Astrocyte of the spinal cord (primary cell): Measurements from ENCODE around the gene TBX4.

Experiments used
- DNase-seq: peaks from one replicate; pipeline ENCODE4 v3.0.0; 2011; ENCODE audit warnings: low read depth, low spot score
- H3K4me3 ChIP-seq: 2 replicates; pipeline ENCODE4 v1.5.1; 2011; ENCODE audit warnings: low read depth, mild to moderate bottlenecking, low read length, moderate library complexity
- in situ Hi-C: cut with HindIII; loops from 2 replicates; pipeline ENCODE4 v1.10.0; 2017; ENCODE audit warnings: low sequenced_read_pairs
- TF ChIP-seq, protein P1 (sequence below): IDR thresholded peaks from 2 replicates; pipeline ENCODE4 v1.5.1; 2012; ENCODE audit warnings: low read depth, mild to moderate bottlenecking, low read length, inconsistent platforms

The TBX4 gene

DNA sequence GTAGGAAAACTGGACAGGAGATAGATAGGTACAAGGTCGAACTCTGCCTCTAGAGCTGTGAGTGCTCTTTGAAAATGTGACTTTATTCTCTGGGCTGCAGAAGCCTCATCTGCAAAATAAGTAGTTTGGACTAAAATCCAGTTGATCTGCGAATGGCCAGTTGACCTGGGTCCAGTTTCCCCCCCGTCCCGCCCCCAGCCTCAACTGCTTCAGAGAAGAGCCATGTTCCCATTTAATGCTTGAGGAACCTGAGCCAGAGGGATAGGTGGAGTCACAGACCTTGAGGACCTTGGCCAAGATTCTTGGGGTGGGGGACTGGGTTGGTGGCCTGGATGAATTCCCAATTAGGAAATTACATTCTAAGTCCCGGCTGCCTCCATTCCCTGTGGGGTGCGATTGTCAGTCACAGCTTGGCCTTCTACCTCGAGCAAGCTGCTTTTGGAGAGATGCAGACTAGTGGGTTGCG, 38.5 kb upstream of the TBX4 start:
- TF ChIP-seq, protein P1, sequence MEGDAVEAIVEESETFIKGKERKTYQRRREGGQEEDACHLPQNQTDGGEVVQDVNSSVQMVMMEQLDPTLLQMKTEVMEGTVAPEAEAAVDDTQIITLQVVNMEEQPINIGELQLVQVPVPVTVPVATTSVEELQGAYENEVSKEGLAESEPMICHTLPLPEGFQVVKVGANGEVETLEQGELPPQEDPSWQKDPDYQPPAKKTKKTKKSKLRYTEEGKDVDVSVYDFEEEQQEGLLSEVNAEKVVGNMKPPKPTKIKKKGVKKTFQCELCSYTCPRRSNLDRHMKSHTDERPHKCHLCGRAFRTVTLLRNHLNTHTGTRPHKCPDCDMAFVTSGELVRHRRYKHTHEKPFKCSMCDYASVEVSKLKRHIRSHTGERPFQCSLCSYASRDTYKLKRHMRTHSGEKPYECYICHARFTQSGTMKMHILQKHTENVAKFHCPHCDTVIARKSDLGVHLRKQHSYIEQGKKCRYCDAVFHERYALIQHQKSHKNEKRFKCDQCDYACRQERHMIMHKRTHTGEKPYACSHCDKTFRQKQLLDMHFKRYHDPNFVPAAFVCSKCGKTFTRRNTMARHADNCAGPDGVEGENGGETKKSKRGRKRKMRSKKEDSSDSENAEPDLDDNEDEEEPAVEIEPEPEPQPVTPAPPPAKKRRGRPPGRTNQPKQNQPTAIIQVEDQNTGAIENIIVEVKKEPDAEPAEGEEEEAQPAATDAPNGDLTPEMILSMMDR, result no peak
- no peak overlapping the region for H3K4me3 ChIP-seq
- no peak for DNase-seq
- in situ Hi-C loops, result no loop called here

DNA sequence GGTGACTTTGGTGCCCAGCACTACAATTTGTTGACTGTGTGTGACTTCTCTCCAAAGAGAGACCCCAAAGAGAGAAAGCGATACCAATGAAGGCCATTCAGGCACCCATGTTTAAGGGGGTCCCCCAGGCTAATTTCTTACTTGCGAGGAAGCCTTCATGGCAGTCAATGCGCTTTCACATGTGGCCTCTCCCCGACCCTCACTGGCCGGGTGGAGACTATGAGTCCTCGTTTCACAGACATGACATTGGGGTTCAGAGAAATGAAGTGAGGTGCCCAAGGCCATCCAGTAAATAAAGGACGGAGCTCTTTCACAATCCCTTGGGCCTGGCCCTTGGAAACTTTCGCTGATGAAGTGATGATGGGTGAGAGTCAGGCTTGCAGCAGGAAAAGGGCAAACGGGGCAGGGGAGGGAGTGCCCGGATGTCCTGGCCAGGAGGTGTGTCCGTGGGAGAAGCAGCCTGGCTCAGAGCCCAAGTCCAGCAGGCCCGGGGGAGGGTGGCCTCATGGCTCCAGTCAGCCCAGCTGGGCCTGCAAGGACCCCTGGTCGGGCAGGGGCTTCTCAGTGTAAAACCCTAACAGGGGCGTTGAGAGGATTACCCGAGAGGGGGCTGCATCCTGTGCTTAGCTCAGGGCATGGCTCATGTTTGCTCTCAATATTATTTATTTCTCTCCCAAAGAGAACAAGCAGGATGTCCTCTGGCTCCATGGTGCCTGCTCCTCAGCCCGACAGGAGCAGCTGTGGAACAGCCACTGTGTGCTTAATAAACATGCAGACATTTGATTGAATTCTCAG, 37.9 kb upstream of the TBX4 start:
- in situ Hi-C loops, result no loop called here
- TF ChIP-seq, protein P1, result no peak
- DNase-seq, result no peak
- no peak overlapping the region for H3K4me3 ChIP-seq

DNA sequence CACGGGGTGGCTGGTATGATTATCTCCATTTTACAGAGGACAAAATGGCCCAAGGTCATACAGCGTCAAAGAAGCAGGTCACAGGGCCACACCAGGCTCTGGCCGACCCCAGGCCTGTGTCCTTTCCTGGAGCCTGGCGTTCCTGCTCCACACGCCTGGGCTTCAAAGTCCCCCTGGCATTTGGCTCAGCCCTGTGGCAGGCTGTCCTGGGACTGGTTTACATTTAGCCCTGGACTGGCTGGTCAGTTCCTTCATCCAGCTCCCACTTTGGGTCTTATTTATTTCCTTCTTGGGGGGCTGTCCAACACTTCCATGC, 37.3 kb upstream of the TBX4 start:
- no peak overlapping the region for H3K4me3 ChIP-seq
- in situ Hi-C loops, result no loop called here
- TF ChIP-seq, protein P1, result no peak

DNA sequence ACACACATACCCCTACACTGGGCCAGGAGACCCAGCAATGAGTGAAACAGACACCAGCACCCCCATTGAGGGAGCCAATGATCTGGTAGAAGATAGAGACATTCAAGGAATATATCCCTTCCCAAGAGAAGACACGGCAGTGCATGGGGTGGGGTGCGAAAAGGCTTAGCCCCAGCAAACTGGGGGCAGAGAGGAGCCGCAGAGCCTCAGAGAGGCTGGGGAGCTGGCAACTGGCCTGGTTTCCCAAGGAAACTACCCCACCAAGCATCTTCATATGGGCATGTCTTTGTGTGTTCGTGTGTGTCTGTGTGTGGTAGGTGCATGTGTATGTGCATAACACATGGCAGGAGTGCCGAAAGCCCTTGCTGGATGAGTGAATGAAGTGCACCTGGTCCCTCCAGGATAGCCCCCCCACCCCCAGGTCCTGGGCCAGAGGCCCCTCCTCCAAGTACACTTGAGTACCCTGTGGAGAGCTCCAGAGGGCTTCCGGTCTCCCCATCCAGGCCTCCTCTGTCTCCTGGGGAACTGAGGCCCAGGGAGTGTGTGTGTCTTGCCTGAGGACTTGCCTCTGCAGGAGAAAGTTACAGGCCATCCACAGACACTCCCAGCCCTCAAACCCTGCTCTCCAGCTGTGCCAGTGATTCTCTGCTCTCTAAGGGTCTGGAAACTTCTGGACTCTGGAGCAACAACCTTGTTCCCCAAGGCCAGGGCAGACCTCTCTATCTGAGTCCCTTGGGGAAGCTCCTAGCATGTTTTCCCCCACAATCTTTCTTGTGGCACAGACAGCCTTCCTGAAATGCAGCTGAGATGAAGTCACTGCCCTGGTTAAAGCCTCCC, 36.6 kb upstream of the TBX4 start:
- in situ Hi-C loops, result no loop called here
- no peak overlapping the region for H3K4me3 ChIP-seq
- TF ChIP-seq, protein P1, result no peak
- no peak for DNase-seq

More for the DNA sequence above, 37.3 kb upstream of the TBX4 start:
- no peak for DNase-seq

DNA sequence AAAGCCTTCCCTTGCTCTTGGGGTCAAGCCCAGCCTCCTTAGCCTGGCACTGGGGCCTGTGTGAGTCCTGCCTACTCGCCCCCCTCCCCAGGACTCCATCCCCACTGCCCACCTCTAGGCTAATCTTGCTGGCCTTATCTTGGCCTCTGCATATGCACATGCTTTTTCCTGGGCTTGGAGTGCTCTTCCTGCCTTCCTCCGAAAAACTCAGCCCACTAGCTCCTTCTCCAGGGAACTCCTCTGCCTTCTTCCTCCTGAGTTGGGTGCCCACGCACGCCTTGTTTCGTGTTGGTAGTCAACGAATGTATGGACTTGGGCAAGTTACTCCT, 36.0 kb upstream of the TBX4 start:
- in situ Hi-C loops, result no loop called here
- TF ChIP-seq, protein P1, result no peak
- no peak overlapping the region for H3K4me3 ChIP-seq
- DNase-seq, result no peak

DNA sequence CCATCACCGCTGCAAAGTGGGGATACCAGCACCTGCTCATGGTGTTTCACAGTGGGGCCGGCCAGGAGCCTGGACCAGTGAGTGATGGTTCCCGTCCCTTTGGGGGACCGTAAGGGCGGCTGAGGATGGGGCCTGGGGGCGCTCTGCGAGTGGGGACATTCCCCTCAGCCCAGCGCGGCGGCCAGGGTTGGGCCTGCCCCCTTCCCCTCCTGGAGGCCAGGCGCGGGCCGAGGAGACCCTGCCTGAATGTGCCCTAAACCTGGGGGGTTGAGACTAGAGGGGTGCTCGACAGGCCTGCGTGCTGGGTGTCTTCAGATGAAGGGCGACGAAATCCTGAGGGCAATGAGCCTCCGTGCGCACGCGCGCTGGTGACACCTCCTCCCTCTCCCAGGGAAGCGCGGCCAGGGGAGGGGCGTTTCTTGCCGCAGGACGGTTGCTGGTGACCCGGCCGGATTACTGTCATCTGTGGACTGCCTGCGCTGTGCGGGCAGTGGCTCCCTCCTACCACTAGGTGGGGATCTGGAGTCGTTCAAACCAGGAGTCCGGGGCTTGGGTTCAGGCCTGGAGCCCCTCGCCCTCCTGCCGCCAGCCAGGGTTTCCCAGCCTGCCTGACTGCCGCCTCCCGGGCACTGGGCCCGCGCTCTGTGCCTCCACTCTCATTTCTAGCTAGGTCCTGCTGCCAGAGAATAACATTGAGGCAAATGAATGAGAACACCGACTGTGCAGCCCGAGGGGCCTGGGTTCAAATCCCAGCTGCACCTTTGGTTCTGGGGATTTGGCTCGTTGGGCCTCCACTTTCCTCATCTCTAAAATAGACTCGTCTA, 35.5 kb upstream of the TBX4 start:
- DNase-seq, result peak; percentile 81
- TF ChIP-seq, protein P1, result peak; percentile 97
- H3K4me3 ChIP-seq, result peak overlapping the region; percentile 12
- in situ Hi-C loops, result no loop called here
